Measurements from ENCODE around the gene MAN2B2. TPM values are rescaled to one million over a fixed set of nuclear protein-coding genes. Genes with fewer than 3 reads are reported as not detected.

MAN2B2 gene
- total RNA-seq, 1 donor from 2014 or later = 4.7 TPM

- Histone ChIP-seq H3K27me3 (ENCODE audit: control insufficient read depth, insufficient read depth, low read length) (no peaks in the 10 kb centered on the region), H3K4me3 (ENCODE audit: low read depth, low read length) (no peak overlapping the region), H3K36me3 (ENCODE audit: control insufficient read depth, insufficient read depth, low read length) (peaks cover 11% of the 10 kb centered on the region)
- FAIRE-seq (peak; percentile 47), DNase-seq (ENCODE audit: low read depth) (no peak)
- no peak for TF ChIP-seq CTCF (IDR thresholded peaks at IDR 0.05; ENCODE audit: insufficient read depth, low read length, severe bottlenecking)
Observed at GRCh38 chr4:6610856-6611430, 36.0 kb downstream of the MAN2B2 start.

GRCh38 chr4:6612961-6613675 lies 38.1 kb downstream of the MAN2B2 start:
- no peak overlapping the region for H3K4me3 ChIP-seq (ENCODE audit: low read depth, low read length)
- DNase-seq (ENCODE audit: low read depth) (no peak), FAIRE-seq (no peak)
- no peak for TF ChIP-seq CTCF (IDR thresholded peaks at IDR 0.05; ENCODE audit: insufficient read depth, low read length, severe bottlenecking)
- H3K36me3 ChIP-seq (ENCODE audit: control insufficient read depth, insufficient read depth, low read length) = peaks cover 12% of the 10 kb centered on the region
- H3K27me3 ChIP-seq (ENCODE audit: control insufficient read depth, insufficient read depth, low read length) = no peaks in the 10 kb centered on the region

GRCh38 chr4:6613676-6614651 lies 39.0 kb downstream of the MAN2B2 start:
- DNase-seq (ENCODE audit: low read depth) (no peak), FAIRE-seq (no peak)
- H3K27me3 ChIP-seq (ENCODE audit: control insufficient read depth, insufficient read depth, low read length) = no peaks in the 10 kb centered on the region
- no peak overlapping the region for H3K4me3 ChIP-seq (ENCODE audit: low read depth, low read length)
- peaks cover 15% of the 10 kb centered on the region for H3K36me3 ChIP-seq (ENCODE audit: control insufficient read depth, insufficient read depth, low read length)
- no peak for TF ChIP-seq CTCF (IDR thresholded peaks at IDR 0.05; ENCODE audit: insufficient read depth, low read length, severe bottlenecking)

- no peak for FAIRE-seq
- Histone ChIP-seq H3K4me3 (ENCODE audit: low read depth, low read length) (no peak overlapping the region), H3K36me3 (ENCODE audit: control insufficient read depth, insufficient read depth, low read length) (peaks cover 16% of the 10 kb centered on the region), H3K27me3 (ENCODE audit: control insufficient read depth, insufficient read depth, low read length) (no peaks in the 10 kb centered on the region)
- no peak for DNase-seq (ENCODE audit: low read depth)
- no peak for TF ChIP-seq CTCF (IDR thresholded peaks at IDR 0.05; ENCODE audit: insufficient read depth, low read length, severe bottlenecking)
Observed at GRCh38 chr4:6614701-6615230, 39.8 kb downstream of the MAN2B2 start.

- no peaks in the 10 kb centered on the region for H3K27me3 ChIP-seq (ENCODE audit: control insufficient read depth, insufficient read depth, low read length)
- FAIRE-seq = no peak
- H3K36me3 ChIP-seq (ENCODE audit: control insufficient read depth, insufficient read depth, low read length) = peaks cover 13% of the 10 kb centered on the region
- H3K4me3 ChIP-seq (ENCODE audit: low read depth, low read length) = no peak overlapping the region
- no peak for TF ChIP-seq CTCF (IDR thresholded peaks at IDR 0.05; ENCODE audit: insufficient read depth, low read length, severe bottlenecking)
- DNase-seq (ENCODE audit: low read depth) = no peak
Observed at GRCh38 chr4:6616087-6616995, 41.4 kb downstream of the MAN2B2 start.
